HL-60/S4 (cell line): ENCODE data around the gene PSMB5.

Experiments
- in situ Hi-C: fragments of 300-500 bp; cut with MboI; formaldehyde crosslinking; loops from 2 replicates; pipeline ENCODE4 v1.14.3; 2022; ENCODE audit warnings: low sequenced_read_pairs

The PSMB5 gene

DNA sequence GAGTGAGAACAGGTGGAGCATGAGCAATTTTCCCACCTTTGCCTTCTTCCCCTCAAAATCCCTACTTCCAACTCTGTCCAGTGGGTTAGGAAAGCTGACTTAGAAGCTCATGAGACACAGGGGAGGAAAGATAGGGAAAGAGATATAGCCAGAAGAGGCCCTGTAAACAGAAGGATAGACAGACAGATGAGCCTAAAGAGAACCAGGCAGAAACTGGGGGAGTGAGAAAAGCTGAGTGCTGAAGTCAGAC, 57.3 kb downstream of the PSMB5 start:
- in situ Hi-C loops, result no loop called here

DNA sequence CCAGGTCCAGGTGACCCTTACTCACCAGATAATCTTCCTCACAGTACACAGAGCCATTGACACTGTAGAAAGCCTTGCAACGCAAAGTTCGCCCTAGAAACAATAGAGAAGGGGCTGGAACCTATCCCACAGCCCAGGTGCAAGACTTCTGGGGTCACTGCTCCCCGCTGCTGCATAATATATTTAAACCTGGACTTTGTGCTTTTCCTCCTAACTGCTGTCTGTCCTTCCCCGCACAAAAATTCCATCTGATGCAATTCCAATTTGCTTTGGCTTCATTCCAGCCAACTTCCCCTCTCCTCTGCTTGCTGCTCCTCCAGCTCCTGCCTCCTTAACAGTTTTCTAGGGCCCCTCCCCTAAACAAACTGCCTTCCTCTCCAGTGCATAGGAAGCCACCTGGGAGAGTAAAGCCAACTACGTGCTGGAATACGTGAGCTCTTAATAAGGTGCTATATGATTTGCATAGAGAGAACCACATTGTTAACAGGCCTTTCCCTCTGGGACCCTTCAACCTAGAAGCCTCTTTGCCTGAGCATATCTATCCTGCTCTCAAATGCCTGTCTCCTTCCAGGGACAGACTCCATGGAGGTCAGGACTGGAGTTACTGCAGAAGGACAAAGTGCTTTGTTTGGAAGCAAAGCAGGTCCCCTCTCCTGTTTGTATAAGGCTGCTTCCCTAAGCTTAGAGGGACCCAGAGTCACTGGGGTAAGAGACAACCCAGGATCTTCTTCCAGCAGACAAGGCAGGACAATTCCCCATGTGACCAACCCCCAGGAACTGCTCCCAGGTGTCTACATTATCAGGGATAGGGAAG, 57.9 kb downstream of the PSMB5 start:
- in situ Hi-C loops, result no loop called here
